GM19240 (cell line): ENCODE data around the gene POU3F4.

Source experiments
- DNase-seq: peaks from one replicate; pipeline ENCODE4 v3.0.0; 2011; ENCODE audit warnings: low spot score; ENCODE audit not compliant: insufficient read length

POU3F4 gene

DNA sequence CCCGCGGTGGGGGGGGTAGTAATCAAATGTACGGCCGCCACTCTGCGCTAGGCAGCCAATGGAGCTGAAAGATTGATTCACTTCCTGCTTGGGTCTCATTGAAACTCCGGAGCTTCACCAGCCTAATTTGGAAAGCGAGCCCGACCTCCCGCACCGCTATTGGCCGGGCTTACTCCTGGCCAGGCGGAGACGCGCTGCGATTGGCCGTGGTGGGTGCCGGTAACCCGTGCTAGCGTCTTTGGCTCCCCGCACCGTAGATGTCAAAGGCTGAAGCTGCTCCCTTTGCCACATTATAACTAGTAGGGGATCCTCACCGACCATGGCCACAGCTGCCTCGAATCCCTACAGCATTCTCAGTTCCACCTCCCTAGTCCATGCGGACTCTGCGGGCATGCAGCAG, at the start of gene POU3F4:
POU3F4 (plus strand) TSS at position 285 of the 400 bp plus-strand sequence; CDS start at position 320, 35 bp downstream.
- no peak for DNase-seq

DNA sequence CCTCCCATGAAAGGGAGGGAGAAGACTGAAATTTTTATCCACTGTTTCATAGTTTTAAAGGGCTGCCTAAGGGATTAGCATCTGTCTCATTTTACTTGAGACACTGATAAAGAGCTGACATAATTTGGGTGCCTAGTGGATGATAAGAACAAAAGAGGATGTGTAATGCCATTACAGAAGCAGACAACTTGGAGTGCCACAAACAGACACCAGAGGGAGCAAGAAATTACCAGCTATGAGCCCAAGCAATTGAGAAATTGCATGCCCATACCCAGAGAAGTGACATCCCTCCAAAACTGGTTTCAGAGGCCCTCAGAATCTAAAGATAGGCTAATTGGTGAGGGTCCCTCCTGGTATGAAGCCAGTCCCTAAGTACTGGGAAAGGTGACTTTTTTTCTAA, 38.5 kb upstream of the POU3F4 start:
- peak; percentile 0 for DNase-seq

GRCh38 chrX:83495898-83496297, 12.2 kb upstream of the POU3F4 start:
- DNase-seq, result no peak

DNA sequence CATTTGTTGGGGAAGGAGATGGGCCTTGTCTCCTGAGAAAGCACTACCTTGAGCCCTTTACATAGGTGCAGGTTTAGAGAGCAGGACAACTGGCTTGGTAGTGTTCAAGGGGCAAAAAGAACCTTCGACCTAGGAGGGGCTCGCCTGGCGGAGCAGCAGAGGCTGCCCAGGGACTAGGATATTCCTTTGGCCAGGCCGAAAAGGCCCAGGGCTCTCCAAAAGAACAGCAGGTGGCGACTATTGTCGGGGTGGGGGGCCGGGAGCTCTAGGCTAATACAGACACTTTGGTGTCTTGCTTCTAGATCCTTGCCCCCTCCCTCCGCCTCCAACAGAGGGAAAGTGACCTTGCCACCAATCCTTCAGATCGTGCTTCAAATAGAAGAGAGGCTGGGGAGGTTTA, 7.1 kb upstream of the POU3F4 start:
- no peak for DNase-seq

DNA sequence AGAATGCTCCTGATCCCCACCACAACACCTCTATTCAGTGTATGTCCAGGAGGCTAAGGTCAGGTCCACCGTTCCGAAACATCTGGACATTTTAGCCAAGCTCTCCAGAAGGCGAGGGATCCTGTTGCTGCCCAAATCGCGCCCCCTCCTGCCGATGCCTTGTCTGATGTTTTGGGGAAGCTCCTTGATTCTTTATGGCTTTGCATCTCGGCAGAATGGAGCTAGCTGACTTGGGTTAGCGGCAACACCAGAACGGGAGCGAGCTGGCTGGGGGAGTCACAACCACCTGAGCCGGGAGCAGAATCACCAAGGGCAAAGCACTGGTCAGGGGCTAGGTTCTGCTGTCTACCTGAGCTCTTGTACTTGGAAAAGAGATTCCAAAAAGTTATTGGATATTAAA, 6.6 kb upstream of the POU3F4 start:
- DNase-seq, result no peak

DNA sequence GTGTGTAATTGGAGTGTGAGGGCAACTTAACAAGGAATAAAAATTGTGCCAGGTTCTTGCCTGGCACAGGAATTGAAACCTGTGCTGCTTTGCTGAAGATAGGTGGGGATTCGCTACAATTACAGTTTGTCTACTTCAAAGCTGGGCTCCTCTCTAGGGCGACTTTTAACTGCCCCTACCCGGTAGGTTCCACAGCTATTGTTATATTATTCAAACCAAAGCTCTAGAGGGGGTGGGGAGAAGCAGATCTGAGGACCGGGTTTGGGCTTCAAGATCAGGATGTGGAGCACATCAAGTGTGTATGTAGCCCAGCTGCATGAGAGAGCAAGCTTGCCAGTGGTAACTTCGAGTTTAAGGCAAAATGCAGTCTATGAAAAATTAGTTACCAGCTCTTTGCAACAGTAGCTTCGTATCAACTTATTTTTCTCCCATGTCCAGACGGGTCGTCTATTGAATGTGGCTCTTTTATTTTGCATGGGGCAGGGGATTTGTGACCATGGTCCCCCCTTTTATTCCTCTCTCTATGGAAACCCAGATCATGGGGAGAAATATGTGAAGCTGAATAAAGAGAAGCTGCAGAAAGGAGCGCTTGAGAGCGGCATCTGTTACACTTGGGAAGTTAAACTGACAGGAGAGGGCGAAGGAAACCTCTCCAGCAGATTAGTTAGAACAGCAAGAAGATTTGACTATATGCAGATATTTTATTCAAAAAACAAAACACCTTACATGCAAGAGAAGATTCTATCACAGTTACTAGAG, 3.2 kb upstream of the POU3F4 start:
- no peak for DNase-seq

DNA sequence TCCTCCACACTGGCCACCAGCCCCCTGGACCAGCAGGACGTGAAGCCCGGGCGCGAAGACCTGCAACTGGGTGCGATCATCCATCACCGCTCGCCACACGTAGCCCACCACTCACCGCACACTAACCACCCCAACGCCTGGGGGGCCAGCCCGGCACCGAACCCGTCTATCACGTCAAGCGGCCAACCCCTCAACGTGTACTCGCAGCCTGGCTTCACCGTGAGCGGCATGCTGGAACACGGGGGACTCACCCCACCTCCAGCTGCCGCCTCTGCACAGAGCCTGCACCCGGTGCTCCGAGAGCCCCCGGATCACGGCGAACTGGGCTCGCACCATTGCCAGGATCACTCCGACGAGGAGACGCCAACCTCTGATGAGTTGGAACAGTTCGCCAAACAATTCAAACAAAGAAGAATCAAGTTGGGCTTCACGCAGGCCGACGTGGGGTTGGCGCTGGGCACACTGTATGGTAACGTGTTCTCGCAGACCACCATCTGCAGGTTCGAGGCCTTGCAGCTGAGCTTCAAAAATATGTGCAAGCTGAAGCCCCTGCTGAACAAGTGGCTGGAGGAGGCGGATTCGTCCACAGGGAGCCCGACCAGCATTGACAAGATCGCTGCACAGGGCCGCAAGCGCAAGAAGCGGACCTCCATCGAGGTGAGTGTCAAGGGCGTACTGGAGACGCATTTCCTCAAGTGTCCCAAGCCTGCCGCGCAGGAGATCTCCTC, 600 bp downstream of the POU3F4 start:
- no peak for DNase-seq

- no peak for DNase-seq
Observed at GRCh38 chrX:83509254-83509801, 1.2 kb downstream of the POU3F4 start.

DNA sequence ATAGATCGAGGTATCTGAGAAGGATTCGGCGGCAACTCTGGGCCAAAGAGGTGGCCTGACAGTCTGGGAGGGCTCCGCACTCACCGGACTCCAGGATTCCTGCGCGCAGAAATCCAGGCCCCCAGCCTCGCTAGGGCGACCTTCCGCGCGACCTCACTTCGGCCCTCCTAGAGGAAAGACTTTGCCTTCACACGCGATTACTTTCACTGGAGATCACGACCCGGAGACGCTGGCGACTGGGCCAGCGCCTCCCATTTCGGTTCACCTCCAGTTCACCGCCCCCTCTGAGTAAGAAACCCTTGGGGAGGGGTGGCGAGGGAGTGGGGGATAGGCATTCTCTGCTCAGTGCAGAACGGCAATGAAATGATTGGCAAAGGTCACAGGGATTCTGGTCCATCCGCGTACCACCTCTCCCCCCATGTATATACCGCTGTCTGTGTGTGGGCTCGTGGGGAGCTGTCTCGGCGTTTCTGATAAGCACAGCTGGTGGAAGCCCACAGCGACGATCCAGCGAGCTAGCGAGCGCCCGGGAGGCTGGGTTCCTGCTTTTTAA, 2.5 kb downstream of the POU3F4 start:
- DNase-seq, result no peak

DNA sequence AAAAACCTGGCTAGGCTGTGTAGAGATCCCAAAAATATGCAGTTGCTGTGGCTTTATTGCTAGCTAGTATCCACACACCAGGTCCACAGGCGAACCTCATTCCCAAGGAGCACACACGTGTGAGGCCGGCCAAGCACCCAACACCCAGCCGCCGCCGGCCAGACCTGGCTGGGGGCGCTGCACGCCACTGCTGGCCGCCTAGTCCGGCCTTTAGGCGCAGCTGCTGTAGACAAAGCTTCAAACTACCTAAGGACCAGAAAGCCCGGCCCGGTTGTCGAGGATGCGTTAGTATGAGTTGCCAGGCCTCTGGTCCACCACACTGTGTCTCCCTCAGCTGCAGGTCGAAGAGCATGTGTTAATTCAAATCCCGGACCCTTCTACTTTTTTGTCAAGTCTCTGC, 3.1 kb downstream of the POU3F4 start:
- no peak for DNase-seq

DNA sequence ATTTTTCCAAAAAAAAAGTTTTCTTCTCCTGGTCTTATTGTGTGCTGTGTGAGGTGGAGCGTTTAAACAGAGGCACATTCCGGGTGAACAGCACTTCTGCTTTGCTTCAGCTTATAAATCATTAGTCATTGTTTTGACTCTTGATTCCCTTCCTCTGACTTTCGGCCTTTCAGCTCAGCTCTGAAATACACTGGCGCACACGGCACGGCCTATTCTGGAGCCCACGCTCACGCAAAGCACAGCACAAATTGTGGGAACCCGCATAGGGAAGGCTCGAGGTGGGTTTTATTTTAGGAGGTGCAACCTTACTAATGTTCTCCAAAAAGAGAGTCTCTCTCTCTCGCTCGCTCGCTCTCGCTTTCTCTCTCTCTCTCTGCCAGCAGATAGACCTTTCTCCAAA, 4.0 kb downstream of the POU3F4 start:
- DNase-seq, result no peak

DNA sequence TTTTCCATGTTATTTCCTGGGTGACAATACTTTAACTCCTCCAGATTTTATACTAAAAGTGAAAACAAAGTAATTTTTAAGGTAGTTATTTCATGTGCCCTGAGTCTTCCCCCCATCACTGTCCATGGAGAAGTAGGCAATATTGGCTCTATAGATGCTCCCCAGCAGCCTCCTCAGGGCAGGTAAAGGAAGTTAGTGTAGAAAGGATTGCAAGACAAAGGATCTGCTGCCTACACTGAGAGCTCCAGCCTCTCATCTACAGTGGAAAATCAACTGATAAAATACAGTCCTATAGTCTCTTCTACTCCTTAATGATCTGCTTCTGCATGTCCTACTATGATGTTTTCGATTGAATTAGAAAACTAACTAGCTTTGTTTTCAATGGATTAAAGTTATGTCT, 8.5 kb downstream of the POU3F4 start:
- no peak for DNase-seq

GRCh38 chrX:83521905-83522304, 13.8 kb downstream of the POU3F4 start:
- DNase-seq, result no peak

DNA sequence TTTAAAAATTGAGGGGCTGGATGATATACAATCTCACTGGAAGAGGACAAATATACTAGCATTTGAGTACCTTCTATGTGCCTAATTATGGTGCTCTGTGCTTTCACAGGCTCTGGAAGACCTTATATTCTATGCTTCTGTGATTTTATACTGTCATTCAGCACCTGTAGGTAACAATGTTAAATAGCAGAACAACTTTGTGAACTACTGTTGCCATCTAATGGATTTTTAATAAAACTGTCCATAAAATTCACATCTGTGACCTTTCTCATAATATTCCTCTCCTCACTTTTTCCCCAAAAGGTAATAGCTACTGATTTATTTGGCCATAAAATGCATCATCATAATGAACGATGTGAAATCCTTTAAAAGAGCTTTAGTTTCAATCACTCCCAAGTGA, 21.9 kb downstream of the POU3F4 start:
- no peak for DNase-seq

DNA sequence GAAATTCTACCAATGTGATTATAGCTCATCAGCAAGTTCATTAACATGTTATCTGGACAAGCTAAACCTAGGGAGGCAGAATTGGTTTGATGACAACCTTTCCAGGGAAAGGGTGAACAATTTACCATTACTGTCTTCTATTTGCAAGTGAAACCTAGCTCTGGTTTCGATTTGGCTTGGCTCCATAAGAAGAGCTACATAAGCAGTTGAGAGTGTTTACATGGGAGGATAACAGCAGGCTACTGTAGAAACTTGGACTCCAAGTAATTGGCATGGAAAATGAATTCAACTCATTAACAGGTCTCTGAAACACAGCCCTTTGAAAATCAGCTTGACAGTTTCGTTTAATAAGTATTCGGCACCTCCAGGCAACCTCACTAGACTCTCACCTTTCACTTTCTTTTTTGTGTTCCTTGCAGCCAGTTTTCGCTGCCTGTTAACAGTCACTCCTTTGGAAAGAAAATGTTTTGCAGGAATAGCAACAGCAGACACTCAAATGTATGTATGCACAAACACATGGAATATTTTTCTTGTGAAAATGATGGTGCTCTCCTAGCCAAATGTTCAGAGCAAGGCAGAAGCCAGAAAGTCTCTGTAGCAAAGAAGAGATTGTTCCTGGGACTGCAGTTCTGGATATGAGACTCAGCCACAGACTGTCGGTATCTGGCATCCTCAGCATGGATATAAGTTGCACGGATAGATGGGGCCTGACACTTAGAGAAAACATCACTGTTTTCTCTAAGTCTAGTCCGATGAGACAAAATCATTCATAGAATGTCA, 27.5 kb downstream of the POU3F4 start:
- no peak for DNase-seq
